H54 (cell line): ENCODE data around the gene SCLY.

ENCODE experiments used
- DNase-seq: peaks from one replicate; pipeline ENCODE4 v3.0.0; 2011; ENCODE audit warnings: low spot score, mixed read lengths; ENCODE audit not compliant: insufficient read length
- FAIRE-seq: peaks from 3 replicates; lab custom pipeline; 2011; peaks lifted over from hg19 to GRCh38; lab: Jason Lieb, UNC
- POLR2A ChIP-seq: IDR thresholded peaks from 2 replicates; pipeline ENCODE4 v1.6.1; 2011; ENCODE audit warnings: low read depth, mild to moderate bottlenecking, low read length

SCLY gene

DNA sequence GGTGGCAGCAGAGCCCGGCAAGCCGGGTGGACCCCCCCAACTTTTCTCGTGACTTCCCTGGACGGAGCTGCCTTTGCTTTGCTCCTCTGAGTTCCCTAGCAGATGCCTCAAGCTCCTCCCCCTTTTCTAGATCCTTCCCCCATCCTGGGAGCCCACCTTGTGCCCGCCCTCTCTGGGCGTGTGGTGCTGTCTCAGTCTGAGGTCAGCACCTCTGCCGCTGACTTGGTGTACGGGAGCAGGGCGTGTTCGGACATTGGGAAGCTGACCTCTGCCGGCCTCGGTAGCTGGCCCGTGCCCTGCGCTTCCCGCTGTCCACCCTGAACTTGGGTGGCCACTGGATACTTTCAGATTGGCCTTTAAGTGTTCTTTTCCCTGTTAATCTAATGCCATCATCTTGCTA is 19.7 kb downstream of the SCLY start:
- no peak for DNase-seq
- no peak for TF ChIP-seq POLR2A
- FAIRE-seq = no peak

GRCh38 chr2:238081150-238081549 is 20.3 kb downstream of the SCLY start:
- no peak for TF ChIP-seq POLR2A
- DNase-seq (no peak), FAIRE-seq (no peak)

GRCh38 chr2:238081561-238081960 is 20.8 kb downstream of the SCLY start:
- FAIRE-seq = no peak
- TF ChIP-seq POLR2A = no peak
- DNase-seq = no peak

DNA sequence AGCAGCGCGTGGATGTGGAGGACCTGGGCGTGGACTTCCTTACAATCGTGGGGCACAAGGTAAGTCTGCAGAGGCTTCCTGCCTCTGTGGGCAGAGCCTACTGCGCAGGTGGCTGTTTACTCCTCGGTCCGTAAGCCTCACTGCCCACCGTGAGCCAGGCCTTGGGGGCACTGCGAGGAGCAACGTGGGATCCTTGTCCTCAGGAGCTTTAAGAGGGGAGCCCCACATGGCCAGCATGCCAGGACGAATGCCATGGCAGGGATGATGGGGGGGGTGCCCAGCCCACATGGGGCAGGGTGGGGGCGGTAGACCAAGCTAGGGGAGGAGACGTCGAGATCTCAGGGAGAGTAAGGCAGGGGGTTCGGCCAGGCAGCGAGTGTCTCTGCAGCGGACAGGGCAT is 21.4 kb downstream of the SCLY start:
- no peak for FAIRE-seq
- no peak for DNase-seq
- no peak for TF ChIP-seq POLR2A

DNA sequence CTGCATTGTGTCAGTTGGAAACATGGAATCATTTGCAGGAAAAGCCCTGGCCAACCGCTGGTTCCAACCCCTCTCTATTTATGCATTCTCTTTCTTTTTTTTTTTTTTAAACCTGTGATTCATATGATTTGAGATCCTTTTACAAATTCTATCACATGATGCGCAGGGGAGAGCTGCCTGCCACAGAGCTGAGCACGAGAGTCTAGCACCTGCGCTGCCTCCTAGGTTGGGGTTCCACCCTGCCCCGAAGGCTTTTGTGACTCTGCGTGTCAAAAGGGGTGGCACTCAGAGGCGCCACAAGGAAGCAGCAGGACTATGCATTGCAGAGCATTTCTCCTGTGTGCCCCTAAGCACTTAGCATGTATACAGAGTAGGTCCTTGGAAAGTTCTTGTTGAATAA is 22.0 kb downstream of the SCLY start:
- no peak for DNase-seq
- no peak for TF ChIP-seq POLR2A
- no peak for FAIRE-seq

GRCh38 chr2:238083919-238084318 is 23.1 kb downstream of the SCLY start:
- DNase-seq = no peak
- no peak for FAIRE-seq
- no peak for TF ChIP-seq POLR2A

- no peak for TF ChIP-seq POLR2A
- DNase-seq (no peak), FAIRE-seq (no peak)
Observed at GRCh38 chr2:238084761-238085160, 24.0 kb downstream of the SCLY start.

GRCh38 chr2:238085899-238086298 is 25.1 kb downstream of the SCLY start:
- DNase-seq = no peak

DNA sequence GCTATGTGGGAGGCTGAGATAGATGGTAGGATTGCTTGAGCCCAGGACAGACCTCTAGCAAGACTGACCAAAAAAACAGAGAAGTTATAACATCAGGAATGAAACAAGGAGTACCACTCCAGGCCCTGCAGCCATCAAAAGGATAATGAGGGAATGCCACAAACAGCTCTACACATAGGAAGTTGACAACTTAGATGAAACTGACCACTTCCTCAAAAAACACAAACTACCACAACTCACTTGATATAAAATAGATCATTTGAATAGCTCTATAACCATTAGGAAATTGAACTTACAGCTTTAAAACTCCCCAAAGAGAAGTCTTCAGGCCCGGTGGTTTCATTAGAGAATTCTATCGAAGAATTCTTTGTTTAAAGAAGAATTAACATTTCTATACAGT is 26.4 kb downstream of the SCLY start:
- DNase-seq (no peak), FAIRE-seq (no peak)
- TF ChIP-seq POLR2A = no peak

More at GRCh38 chr2:238085899-238086298, 25.1 kb downstream of the SCLY start:
- FAIRE-seq = no peak
- no peak for TF ChIP-seq POLR2A

DNA sequence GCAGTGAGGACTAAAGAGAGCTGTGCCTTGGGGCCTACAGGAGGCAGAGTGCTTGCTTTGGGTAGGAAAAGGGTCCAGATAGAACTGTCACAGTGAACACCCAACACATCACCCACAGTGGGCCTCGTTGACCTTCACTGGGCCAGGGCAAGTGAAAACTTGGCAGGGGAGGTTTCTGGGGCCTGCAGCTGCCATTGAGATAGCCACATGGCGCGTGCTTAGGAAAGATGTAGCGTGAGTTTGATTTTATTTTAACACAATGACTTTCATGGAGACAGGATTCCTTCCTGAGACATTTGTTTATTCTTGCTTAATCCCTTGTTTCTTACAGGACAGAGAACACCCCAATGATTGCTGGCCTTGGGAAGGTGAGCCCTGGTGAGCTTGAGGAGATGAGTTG is 30.1 kb downstream of the SCLY start:
- TF ChIP-seq POLR2A = no peak
- no peak for DNase-seq
- no peak for FAIRE-seq

- FAIRE-seq (no peak), DNase-seq (no peak)
- TF ChIP-seq POLR2A = no peak
Observed at GRCh38 chr2:238091436-238092060, 30.7 kb downstream of the SCLY start.

GRCh38 chr2:238092486-238093035 is 31.8 kb downstream of the SCLY start:
- FAIRE-seq (no peak), DNase-seq (no peak)
- TF ChIP-seq POLR2A = no peak

- no peak for FAIRE-seq
- no peak for TF ChIP-seq POLR2A
- no peak for DNase-seq
Observed at GRCh38 chr2:238093181-238094140, 32.7 kb downstream of the SCLY start.

DNA sequence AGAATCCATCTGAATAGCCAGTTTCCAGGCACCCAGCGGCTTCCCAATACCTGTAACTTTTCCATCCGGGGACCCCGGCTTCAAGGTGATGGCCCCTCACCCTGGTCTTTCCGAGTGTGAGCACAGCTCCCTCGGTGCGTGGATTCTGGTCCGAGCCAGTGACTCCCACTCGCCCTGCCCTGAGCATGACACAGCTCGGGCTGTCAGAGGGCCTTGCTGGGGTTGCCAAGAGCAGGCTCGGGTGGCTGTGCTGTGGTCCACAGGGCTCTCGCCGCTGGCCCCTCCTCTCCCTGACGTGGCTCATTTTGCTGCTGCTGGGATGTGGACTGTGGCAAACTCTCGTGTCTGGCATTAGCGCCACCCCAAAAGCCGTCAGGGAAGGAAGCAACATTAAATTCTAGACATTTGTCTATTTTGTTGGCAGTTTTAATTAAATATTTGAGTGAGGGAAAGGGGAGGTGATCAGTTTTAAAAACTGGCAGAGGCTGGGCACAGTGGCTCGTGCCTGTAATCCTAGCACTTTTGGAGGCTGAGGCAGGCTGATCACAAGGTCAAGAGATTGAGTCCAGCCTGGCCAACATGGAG is 33.7 kb downstream of the SCLY start:
- FAIRE-seq = no peak
- TF ChIP-seq POLR2A = no peak
- DNase-seq = no peak
